Adrenal gland (tissue), 12 donors: ENCODE data around the gene KRTAP10-2. TPM values are rescaled to one million over a fixed set of nuclear protein-coding genes. Genes with fewer than 3 reads are reported as not detected.

Experiments
- DNase-seq, 7 donors: peaks; one replicate each; pipeline ENCODE4 v3.0.0-alpha.2; 2019 to 2020
- H3K27ac ChIP-seq, 5 donors: fragments of 200-600 bp; sonication (generic) in 4 of 5; 1 replicate in 3 of 5; 2 replicates in 2 of 5; pipeline versions ENCODE4 v1.5.1 to v1.8.0; 2016 to 2020; ENCODE audit warnings: mild to moderate bottlenecking in 1 of 5
- H3K27me3 ChIP-seq: fragments of 200-600 bp; 2 replicates; pipeline ENCODE4 v1.8.0; 2021
- H3K36me3 ChIP-seq, 2 donors: fragments of 200-600 bp; replicated peaks in 1 of 2; 1 replicate in 1 of 2; 2 replicates in 1 of 2; pipeline versions ENCODE4 v1.5.1 to v1.8.0; 2018 to 2022
- H3K4me1 ChIP-seq, 2 donors: fragments of 200-600 bp; replicated peaks in 1 of 2; 1 replicate in 1 of 2; 2 replicates in 1 of 2; pipeline versions ENCODE4 v1.5.1 to v1.8.0; 2018 to 2021
- H3K4me3 ChIP-seq, 4 donors: fragments of 200-600 bp; sonication (generic) in 3 of 4; one replicate each; pipeline ENCODE4 v1.5.1; 2016 to 2018
- H3K9me3 ChIP-seq, 3 donors: fragments of 200-600 bp; sonication (generic) in 1 of 3; replicated peaks in 1 of 3; 1 replicate in 2 of 3; 2 replicates in 1 of 3; pipeline versions ENCODE4 v1.5.1 to v1.8.0; 2016 to 2021
- POLR2A ChIP-seq, 2 donors: fragments of 450-650 bp; IDR thresholded peaks; one replicate each; pipeline ENCODE4 v1.6.1; 2017; ENCODE audit warnings: antibody characterized with exemption in 2 of 2, mild to moderate bottlenecking in 2 of 2, moderate library complexity in 1 of 2
- WGBS, 4 donors: extraction: QIAGEN DNeasy Blood & Tissue Kit in 2 of 4; methylation state at CpG; one replicate each; pipeline versions ENCODE4 v1.1.5 to v1.1.7; 2013 to 2017; 5-methylcytosine and 5-hydroxymethylcytosine counted together
- intact Hi-C, 2 donors: fragments of 100-400 bp; cut with DNase I; formaldehyde crosslinking; loops; one replicate each; pipeline versions ENCODE4 v1.14.1 to v1.15.0; 2022 to 2023
- polyA plus RNA-seq, 3 donors: library from polyadenylated mRNA; stranded (reverse); fragments of 200-250 nt in 2 of 3; fragments of 350-450 nt in 1 of 3; fragmentation: Illumina TruSeq in 1 of 3; extraction: RNeasy Lipid Tissue Mini Kit (QIAGEN cat#74804) in 1 of 3; gene quantifications; one replicate each; pipeline ENCODE4 v1.2.3, GENCODE V29; 2013 to 2014
- total RNA-seq, 9 donors: library from RNA; depleted of rRNA in 4 of 9; stranded (reverse); fragments of >200 nt in 4 of 9; fragments of 120-200 nt in 1 of 9; fragmentation: NEBNext Ultra II Directional in 1 of 9; extraction: Animal tissue kit (Norgen Biotek cat#: 25700) in 1 of 9; gene quantifications; one replicate each; pipeline versions ENCODE4 v1.1.0 to v1.2.4, GENCODE V29; 2013 to 2023
- TF ChIP-seq, protein P1 (sequence below), 6 experiments: fragments of 450-650 bp in 4 of 6; fragments of 200-600 bp in 2 of 6; sonication (generic) in 1 of 6; IDR thresholded peaks; 1 replicate in 5 of 6; 2 replicates in 1 of 6; pipeline versions ENCODE4 v1.5.1 to v1.8.0; 2016 to 2021; ENCODE audit warnings: antibody characterized with exemption in 6 of 6, mild to moderate bottlenecking in 2 of 6, moderate library complexity in 1 of 6
- donor health status: healthy with polysubstance abuse.
- donor health status: Bipolar disorder and iron deficiency.
- donor health status: DM: yes; HTN: yes; CAD: no.
- donor health status: DM: no; HTN: no; CAD: no.
- donor health status: DM: no; HTN: no; CAD: no.
- donor health status: DM: yes; HTN: yes; CAD: no.

KRTAP10-2 gene
- total and polyA plus RNA-seq, 12 donors = not detected

DNA sequence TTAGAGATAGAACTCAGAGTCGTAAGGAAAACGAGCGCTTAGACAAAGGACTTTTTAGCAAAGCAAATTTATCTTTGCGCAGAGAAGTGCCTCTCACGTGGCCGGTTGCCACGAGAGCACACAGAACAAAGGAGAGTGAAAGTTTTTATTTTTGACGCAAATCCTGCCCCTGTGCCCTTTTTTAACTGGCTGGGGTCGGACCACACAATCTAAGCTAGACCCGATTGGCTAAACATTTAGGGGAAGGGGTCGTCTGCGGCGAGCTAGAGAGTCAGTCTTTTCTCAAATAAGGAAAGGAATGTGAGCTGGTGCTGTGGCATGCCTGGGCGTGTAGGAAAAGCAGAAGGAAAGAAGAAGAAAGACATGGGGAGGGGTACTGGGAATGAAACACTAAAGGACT lies 2.4 kb downstream of the KRTAP10-2 start:
- H3K27ac ChIP-seq = no peak overlapping the region
- WGBS, 4 donors = 36 to 44% (median 41%) methylated on average over 14 of the region's 14 CpGs
- intact Hi-C loops = no loop called here
- TF ChIP-seq, protein P1, sequence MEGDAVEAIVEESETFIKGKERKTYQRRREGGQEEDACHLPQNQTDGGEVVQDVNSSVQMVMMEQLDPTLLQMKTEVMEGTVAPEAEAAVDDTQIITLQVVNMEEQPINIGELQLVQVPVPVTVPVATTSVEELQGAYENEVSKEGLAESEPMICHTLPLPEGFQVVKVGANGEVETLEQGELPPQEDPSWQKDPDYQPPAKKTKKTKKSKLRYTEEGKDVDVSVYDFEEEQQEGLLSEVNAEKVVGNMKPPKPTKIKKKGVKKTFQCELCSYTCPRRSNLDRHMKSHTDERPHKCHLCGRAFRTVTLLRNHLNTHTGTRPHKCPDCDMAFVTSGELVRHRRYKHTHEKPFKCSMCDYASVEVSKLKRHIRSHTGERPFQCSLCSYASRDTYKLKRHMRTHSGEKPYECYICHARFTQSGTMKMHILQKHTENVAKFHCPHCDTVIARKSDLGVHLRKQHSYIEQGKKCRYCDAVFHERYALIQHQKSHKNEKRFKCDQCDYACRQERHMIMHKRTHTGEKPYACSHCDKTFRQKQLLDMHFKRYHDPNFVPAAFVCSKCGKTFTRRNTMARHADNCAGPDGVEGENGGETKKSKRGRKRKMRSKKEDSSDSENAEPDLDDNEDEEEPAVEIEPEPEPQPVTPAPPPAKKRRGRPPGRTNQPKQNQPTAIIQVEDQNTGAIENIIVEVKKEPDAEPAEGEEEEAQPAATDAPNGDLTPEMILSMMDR (IDR thresholded peaks at IDR 0.05) = no peak
- no peak for TF ChIP-seq POLR2A (IDR thresholded peaks at IDR 0.05)
- no peaks in the 10 kb centered on the region for H3K36me3 ChIP-seq
- peaks cover 0 to 8% (median 0%) of the 10 kb centered on the region in 3 donors for H3K9me3 ChIP-seq
- H3K4me3 ChIP-seq = no peak overlapping the region
- H3K27me3 ChIP-seq = peaks cover 7% of the 10 kb centered on the region
- H3K4me1 ChIP-seq = no peaks in the 10 kb centered on the region
- no peak for DNase-seq

DNA sequence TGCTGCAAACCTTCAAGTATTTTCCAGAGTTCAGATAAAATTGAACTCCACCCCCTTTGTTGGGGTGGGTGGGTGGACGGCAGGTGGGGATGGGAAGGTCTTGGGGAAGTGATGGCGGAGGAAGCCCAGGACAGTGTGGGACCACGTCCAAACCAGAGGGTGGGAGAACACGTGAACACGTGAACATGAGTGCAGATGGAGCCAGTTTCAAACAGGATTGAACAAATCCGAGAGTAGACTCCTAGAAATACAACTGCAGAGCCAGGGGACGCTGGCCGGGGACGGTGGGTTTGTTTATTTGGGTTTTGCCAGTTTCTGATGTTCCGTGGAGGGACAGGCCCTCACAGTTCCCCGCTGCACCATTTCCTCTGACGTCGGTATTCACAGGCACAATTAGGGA lies 2.9 kb downstream of the KRTAP10-2 start:
- H3K27ac ChIP-seq = no peak overlapping the region
- H3K4me3 ChIP-seq = no peak overlapping the region
- WGBS, 4 donors = 60 to 70% (median 65%) methylated on average over 13 of the region's 13 CpGs

DNA sequence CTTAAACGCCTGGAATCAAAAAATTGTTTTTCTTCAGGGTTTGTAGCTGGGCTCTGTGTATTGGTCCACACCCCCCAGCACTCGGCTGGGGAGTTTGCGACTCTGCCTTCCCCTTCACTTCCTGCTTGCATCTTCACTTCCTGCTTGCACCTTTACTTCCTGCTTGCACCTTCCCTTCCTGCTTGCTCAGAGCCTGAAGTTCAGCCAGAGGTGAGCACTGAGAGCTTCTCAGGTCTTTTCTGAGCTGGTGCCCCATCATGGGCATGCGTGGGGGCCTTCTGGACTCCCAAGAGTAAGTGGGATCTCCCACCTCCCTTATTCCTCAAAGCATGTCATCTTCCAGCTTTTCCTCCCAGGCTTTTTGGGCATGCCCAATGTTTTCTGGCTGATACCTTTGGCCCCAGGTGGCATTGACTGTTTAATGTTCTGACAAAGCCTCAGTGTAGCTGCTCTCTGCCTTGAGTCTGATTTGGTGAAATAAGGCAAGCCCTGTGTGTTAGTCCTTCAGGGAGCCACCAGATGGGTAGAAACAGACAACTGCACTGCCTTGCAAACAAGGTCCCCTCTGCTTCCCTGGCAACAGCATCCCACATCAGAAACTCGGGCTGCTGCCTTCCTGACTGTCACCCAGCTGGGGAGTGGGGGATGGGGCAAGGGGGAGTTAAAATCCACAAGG lies 3.5 kb downstream of the KRTAP10-2 start:
- Histone ChIP-seq H3K4me1 (no peaks in the 10 kb centered on the region), H3K27ac (no peak overlapping the region), H3K4me3 (no peak overlapping the region), H3K36me3 (no peaks in the 10 kb centered on the region), H3K9me3 (peaks cover 0 to 8% (median 0%) of the 10 kb centered on the region in 3 donors), H3K27me3 (peaks cover 7% of the 10 kb centered on the region)
- intact Hi-C loops = no loop called here
- peak in 1 of 7 donors; percentile 41 for DNase-seq
- no peak for TF ChIP-seq POLR2A (IDR thresholded peaks at IDR 0.05)
- TF ChIP-seq, protein P1 (IDR thresholded peaks at IDR 0.05) = no peak
- WGBS, 4 donors = 44 to 51% (median 45%) methylated on average over 5 of the region's 5 CpGs

More for the DNA sequence above, 2.9 kb downstream of the KRTAP10-2 start:
- intact Hi-C loops = no loop called here
- H3K9me3 ChIP-seq = peaks cover 0 to 8% (median 0%) of the 10 kb centered on the region in 3 donors
- no peaks in the 10 kb centered on the region for H3K36me3 ChIP-seq
- no peaks in the 10 kb centered on the region for H3K4me1 ChIP-seq
- peaks cover 7% of the 10 kb centered on the region for H3K27me3 ChIP-seq
- DNase-seq = peak in 1 of 7 donors; percentile 30
- TF ChIP-seq, protein P1 (IDR thresholded peaks at IDR 0.05) = no peak
- no peak for TF ChIP-seq POLR2A (IDR thresholded peaks at IDR 0.05)

DNA sequence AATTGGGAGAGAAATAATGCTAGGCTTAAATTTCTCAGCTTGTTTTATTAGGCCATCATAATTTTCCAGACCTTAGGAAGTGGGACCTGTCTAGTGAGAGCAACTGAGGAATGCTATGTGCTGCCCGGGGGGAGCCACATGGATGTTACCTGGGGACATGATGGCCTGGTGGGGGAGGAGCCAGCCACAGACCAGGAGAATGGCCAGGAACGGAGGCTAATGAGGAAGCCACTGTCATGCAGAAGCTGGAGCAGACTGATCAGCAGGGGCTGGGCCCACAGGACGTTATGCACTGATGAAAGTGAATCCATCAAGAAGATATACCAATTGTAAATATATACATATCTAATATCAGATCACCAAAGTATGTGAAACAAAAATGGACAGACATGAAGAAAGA lies 6.7 kb downstream of the KRTAP10-2 start:
- Histone ChIP-seq H3K4me3 (no peak overlapping the region), H3K36me3 (no peaks in the 10 kb centered on the region), H3K27ac (no peak overlapping the region), H3K9me3 (peaks cover 0 to 8% (median 0%) of the 10 kb centered on the region in 3 donors), H3K4me1 (no peaks in the 10 kb centered on the region), H3K27me3 (peaks cover 4% of the 10 kb centered on the region)
- intact Hi-C loops = no loop called here
- TF ChIP-seq POLR2A (IDR thresholded peaks at IDR 0.05) = no peak
- TF ChIP-seq, protein P1 (IDR thresholded peaks at IDR 0.05) = no peak
- no peak for DNase-seq
- 71 to 76% (median 73%) methylated on average over 3 of the region's 3 CpGs for WGBS, 4 donors
